RWPE2 (cell line): ENCODE results near the gene PTPRN2.

Experiments used
- ATAC-seq: fragments of 200-7000 bp; cut with Tn5 transposase; 3 replicates; pipeline ENCODE4 v1.9.1; 2021; ENCODE audit warnings: low read depth
- DNase-seq: peaks from one replicate; pipeline ENCODE4 v3.0.0-alpha.2; 2020; ENCODE audit warnings: low spot score
- H3K27ac ChIP-seq: fragments of 450-650 bp; 2 replicates; pipeline ENCODE4 v1.5.1; 2017; ENCODE audit warnings: mild to moderate bottlenecking; ENCODE audit not compliant: poor library complexity, severe bottlenecking
- H3K27me3 ChIP-seq: fragments of 250-450 bp; sonication (Bioruptor Pico); 2 replicates; pipeline ENCODE4 v1.5.1; 2021; ENCODE audit warnings: mild to moderate bottlenecking, moderate library complexity; ENCODE audit not compliant: insufficient read depth, poor library complexity, severe bottlenecking
- H3K36me3 ChIP-seq: fragments of 250-450 bp; sonication (Bioruptor Pico); 2 replicates; pipeline ENCODE4 v1.5.1; 2020; ENCODE audit warnings: low read depth, mild to moderate bottlenecking, moderate library complexity
- H3K4me1 ChIP-seq: fragments of 250-450 bp; sonication (Bioruptor Pico); 2 replicates; pipeline ENCODE4 v1.5.1; 2021; ENCODE audit warnings: mild to moderate bottlenecking, moderate library complexity; ENCODE audit not compliant: insufficient read depth, poor library complexity, severe bottlenecking
- H3K4me3 ChIP-seq: fragments of 250-450 bp; sonication (Bioruptor Pico); 2 replicates; pipeline ENCODE4 v1.5.1; 2021; ENCODE audit warnings: mild to moderate bottlenecking, moderate library complexity; ENCODE audit not compliant: severe bottlenecking
- H3K9me3 ChIP-seq: fragments of 250-450 bp; sonication (Bioruptor Pico); 2 replicates; pipeline ENCODE4 v1.5.1; 2021; ENCODE audit warnings: mild to moderate bottlenecking, moderate library complexity; ENCODE audit not compliant: severe bottlenecking
- CTCF ChIP-seq: fragments of 450-650 bp; IDR thresholded peaks from one replicate; pipeline ENCODE4 v1.5.1; 2017; ENCODE audit warnings: mild to moderate bottlenecking, moderate library complexity; ENCODE audit not compliant: poor library complexity, severe bottlenecking

PTPRN2 gene

GRCh38 chr7:158470336-158470735 lies 117.3 kb downstream of the PTPRN2 start:
- Histone ChIP-seq H3K36me3 (no peaks in the 10 kb centered on the region), H3K4me1 (no peaks in the 10 kb centered on the region), H3K4me3 (no peak overlapping the region), H3K9me3 (peaks cover 2% of the 10 kb centered on the region), H3K27ac (no peak overlapping the region), H3K27me3 (peaks cover 10% of the 10 kb centered on the region)
- TF ChIP-seq CTCF: no peak
- DNase-seq (no peak), ATAC-seq (no peak)

- peaks cover 2% of the 10 kb centered on the region for H3K9me3 ChIP-seq
Measured at GRCh38 chr7:158469396-158470051, 118.1 kb downstream of the PTPRN2 start.

GRCh38 chr7:158468700-158469296 lies 118.8 kb downstream of the PTPRN2 start:
- no peak for ATAC-seq
- no peaks in the 10 kb centered on the region for H3K36me3 ChIP-seq
- no peak overlapping the region for H3K27ac ChIP-seq
- H3K4me3 ChIP-seq: no peak overlapping the region
- H3K9me3 ChIP-seq: peaks cover 2% of the 10 kb centered on the region
- peaks cover 10% of the 10 kb centered on the region for H3K27me3 ChIP-seq
- no peak for DNase-seq
- no peaks in the 10 kb centered on the region for H3K4me1 ChIP-seq
- TF ChIP-seq CTCF: no peak

More at GRCh38 chr7:158469396-158470051, 118.1 kb downstream of the PTPRN2 start:
- H3K36me3 ChIP-seq: no peaks in the 10 kb centered on the region
- ATAC-seq (no peak), DNase-seq (no peak)
- no peak overlapping the region for H3K27ac ChIP-seq
- no peaks in the 10 kb centered on the region for H3K4me1 ChIP-seq
- no peak overlapping the region for H3K4me3 ChIP-seq
- no peak for TF ChIP-seq CTCF
- H3K27me3 ChIP-seq: peaks cover 10% of the 10 kb centered on the region

GRCh38 chr7:158468181-158468580 lies 119.4 kb downstream of the PTPRN2 start:
- H3K4me3 ChIP-seq: no peak overlapping the region

More at GRCh38 chr7:158468181-158468580, 119.4 kb downstream of the PTPRN2 start:
- no peak for TF ChIP-seq CTCF
- DNase-seq (no peak), ATAC-seq (no peak)
- Histone ChIP-seq H3K27me3 (peaks cover 10% of the 10 kb centered on the region), H3K36me3 (no peaks in the 10 kb centered on the region), H3K9me3 (peaks cover 2% of the 10 kb centered on the region), H3K4me1 (no peaks in the 10 kb centered on the region), H3K27ac (no peak overlapping the region)
